Testis (tissue), 3 donors: ENCODE measurements around the gene ARHGAP31. TPM values are rescaled to one million over a fixed set of nuclear protein-coding genes. Genes with fewer than 3 reads are reported as not detected.

ENCODE experiments used
- DNase-seq: peaks from one replicate; pipeline ENCODE4 v3.0.0-alpha.2; 2019
- H3K27ac ChIP-seq, 2 donors: fragments of 200-600 bp; sonication (generic); one replicate each; pipeline ENCODE4 v1.5.1; 2019
- H3K27me3 ChIP-seq: fragments of 200-600 bp; sonication (generic); one replicate; pipeline ENCODE4 v1.5.1; 2019
- H3K36me3 ChIP-seq: fragments of 200-600 bp; sonication (generic); one replicate; pipeline ENCODE4 v1.5.1; 2017; ENCODE audit warnings: low read depth; ENCODE audit errors: missing control alignments
- H3K4me1 ChIP-seq: fragments of 200-600 bp; sonication (generic); one replicate; pipeline ENCODE4 v1.5.1; 2019
- H3K4me3 ChIP-seq, 2 donors: fragments of 200-600 bp; sonication (generic); one replicate each; pipeline ENCODE4 v1.5.1; 2017 to 2019
- H3K9me3 ChIP-seq: fragments of 200-600 bp; sonication (generic); one replicate; pipeline ENCODE4 v1.5.1; 2017
- POLR2A ChIP-seq: fragments of 450-650 bp; IDR thresholded peaks from one replicate; pipeline ENCODE4 v1.6.1; 2017; ENCODE audit warnings: antibody characterized with exemption, mild to moderate bottlenecking, moderate library complexity
- WGBS, 2 donors: methylation state at CpG; one replicate each; pipeline ENCODE4 v1.1.5; 2018; 5-methylcytosine and 5-hydroxymethylcytosine counted together
- intact Hi-C: fragments of 100-400 bp; cut with DNase I; formaldehyde crosslinking; loops from one replicate; pipeline ENCODE4 v1.15.1; 2023; ENCODE audit warnings: low total_unique reads
- polyA plus RNA-seq: library from polyadenylated mRNA; stranded (reverse); fragments of 350-450 nt; fragmentation: Illumina TruSeq; extraction: RNeasy Lipid Tissue Mini Kit (QIAGEN cat#74804); gene quantifications from one replicate; pipeline ENCODE4 v1.2.3, GENCODE V29; 2014; ENCODE audit warnings: low read depth, low replicate concordance; ENCODE audit not compliant: insufficient read depth
- total RNA-seq, 2 donors: library from RNA; depleted of rRNA; stranded (reverse); fragments of >200 nt; gene quantifications; one replicate each; pipeline ENCODE4 v1.2.3, GENCODE V29; 2016
- TF ChIP-seq, protein P1 (sequence below), 3 experiments: fragments of 450-650 bp in 2 of 3; fragments of 200-600 bp in 1 of 3; sonication (generic) in 1 of 3; IDR thresholded peaks; one replicate each; pipeline ENCODE4 v1.5.1; 2016 to 2019; ENCODE audit warnings: antibody characterized with exemption in 3 of 3, mild to moderate bottlenecking in 2 of 3, moderate library complexity in 1 of 3

The ARHGAP31 gene
- total and polyA plus RNA-seq, 3 donors from 2014 or later, result 5.2 to 6.2 (median 5.6) TPM

DNA sequence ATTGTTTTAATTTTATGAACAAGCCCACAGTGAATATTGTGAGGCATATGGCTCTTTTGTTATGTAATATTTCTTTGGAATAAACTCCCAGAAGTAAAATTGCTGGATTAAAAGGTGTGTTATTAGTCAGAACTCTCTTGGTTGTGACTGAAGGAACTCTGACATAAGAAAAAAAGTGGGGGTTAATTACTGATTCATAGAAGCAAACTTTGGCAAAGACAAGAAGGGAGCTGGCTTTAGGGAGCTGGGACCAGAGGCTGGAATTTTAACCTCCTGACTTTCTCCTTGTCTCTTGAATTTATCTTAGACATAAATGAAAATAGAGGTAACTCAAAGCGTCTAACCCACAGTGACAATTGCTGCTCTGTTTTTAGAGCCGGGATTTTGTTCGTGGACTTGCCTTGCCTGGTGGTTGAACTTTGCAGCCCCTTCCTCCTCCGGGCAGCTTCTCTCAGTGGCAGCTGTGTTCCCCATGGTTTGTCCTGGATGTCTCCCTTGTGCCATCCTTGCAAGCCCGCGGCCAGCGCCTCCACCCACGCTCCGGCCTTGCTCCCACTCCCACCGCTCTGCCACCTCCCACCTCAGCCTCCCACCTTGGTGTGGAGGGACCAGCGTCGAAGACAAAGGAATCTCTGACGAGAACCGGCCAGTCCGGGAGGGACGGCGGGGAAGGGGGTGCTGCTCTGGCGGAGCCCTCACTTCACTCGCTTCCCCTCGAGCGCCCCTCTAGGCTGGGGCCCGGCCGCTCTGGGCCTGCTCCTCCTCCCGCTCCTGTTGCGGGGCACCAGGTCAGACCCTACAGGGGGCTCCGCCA lies 28.0 kb downstream of the ARHGAP31 start:
- intact Hi-C loops, result no loop called here
- no peaks in the 10 kb centered on the region for H3K27me3 ChIP-seq
- DNase-seq, result peak; percentile 68
- peak overlapping the region; percentile 93 to 94 for H3K27ac ChIP-seq
- H3K36me3 ChIP-seq, result no peaks in the 10 kb centered on the region
- H3K4me3 ChIP-seq, result peak overlapping the region; percentile 66 to 67
- peaks cover 3% of the 10 kb centered on the region for H3K4me1 ChIP-seq
- whole genome bisulfite sequencing, 2 donors, result 1% methylated on average over 25 to 26 of the region's 26 CpGs
- H3K9me3 ChIP-seq, result no peaks in the 10 kb centered on the region
- TF ChIP-seq, protein P1, sequence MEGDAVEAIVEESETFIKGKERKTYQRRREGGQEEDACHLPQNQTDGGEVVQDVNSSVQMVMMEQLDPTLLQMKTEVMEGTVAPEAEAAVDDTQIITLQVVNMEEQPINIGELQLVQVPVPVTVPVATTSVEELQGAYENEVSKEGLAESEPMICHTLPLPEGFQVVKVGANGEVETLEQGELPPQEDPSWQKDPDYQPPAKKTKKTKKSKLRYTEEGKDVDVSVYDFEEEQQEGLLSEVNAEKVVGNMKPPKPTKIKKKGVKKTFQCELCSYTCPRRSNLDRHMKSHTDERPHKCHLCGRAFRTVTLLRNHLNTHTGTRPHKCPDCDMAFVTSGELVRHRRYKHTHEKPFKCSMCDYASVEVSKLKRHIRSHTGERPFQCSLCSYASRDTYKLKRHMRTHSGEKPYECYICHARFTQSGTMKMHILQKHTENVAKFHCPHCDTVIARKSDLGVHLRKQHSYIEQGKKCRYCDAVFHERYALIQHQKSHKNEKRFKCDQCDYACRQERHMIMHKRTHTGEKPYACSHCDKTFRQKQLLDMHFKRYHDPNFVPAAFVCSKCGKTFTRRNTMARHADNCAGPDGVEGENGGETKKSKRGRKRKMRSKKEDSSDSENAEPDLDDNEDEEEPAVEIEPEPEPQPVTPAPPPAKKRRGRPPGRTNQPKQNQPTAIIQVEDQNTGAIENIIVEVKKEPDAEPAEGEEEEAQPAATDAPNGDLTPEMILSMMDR (IDR thresholded peaks at IDR 0.05), result no peak
- no peak for TF ChIP-seq POLR2A

DNA sequence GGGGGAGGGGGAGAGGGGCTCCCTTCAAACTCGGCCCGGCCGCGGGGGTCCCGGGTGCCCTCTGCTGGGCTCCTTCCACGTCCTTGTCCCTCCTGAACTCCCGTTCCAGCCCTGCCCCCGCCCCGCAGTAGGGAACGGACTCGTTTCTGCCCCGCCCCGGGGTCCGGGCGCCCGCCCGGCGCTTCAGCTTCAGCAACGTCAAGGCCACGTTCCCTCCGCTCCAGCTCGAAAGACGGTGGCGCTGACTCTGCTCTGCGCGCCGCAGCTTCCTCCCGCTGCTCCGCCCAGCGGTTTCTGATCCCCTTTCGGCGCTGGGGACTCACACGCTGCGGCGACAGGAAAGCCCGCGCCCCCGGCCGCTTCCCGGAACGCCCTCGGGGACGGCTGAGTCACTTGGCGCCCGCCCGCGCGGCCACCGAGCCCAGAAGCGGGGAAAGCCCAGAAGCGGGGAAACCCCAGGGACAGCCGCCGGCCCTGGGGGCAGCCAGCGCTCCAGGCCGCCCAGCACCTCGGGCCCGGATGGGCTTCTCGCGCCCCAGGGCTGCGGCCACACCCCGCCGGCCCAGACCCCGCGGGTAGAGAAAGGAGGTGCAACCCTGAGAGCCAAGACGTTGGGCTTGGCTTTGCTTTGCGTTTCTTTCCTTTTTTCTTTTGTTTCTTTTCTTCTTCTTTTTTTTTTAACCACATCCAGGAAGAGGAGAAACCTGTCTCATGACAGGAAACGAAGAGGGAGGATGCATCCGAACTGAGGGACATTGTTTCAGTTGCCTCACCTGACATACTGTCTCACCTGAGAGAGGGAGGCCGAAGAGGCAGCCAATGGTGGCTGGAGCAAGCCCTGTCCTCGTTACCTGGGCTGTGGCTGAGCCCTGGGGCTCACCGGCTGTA lies 28.9 kb downstream of the ARHGAP31 start:
- Histone ChIP-seq H3K9me3 (no peaks in the 10 kb centered on the region), H3K4me3 (peak overlapping the region; percentile 66 to 67), H3K27ac (peak overlapping the region; percentile 93 to 94), H3K36me3 (no peaks in the 10 kb centered on the region), H3K27me3 (no peaks in the 10 kb centered on the region), H3K4me1 (peaks cover 3% of the 10 kb centered on the region)
- WGBS, 2 donors, result 3 to 15% methylated on average over 7 to 71 of the region's 71 CpGs
- peak; percentile 81 for DNase-seq
- no peak for TF ChIP-seq POLR2A
- TF ChIP-seq, protein P1 (IDR thresholded peaks at IDR 0.05), result no peak
- intact Hi-C loops, result no loop called here

DNA sequence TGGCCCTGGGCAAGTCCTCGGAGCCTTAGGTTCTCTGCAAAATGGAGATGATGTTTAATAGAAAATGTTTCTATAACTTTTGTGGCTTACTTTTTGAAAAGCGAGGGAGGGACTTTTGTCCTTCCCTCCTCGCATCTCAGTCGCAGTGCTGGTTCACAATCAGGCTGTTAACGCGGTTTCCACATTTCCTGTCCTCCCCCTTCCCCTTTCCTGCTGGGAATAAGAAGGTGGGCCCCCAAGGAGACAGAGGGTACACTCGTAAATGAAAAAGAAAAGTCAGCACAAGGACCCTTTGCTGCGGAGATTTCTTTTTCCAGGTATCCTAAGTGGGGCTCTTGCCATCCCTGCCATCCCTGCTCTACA lies 29.5 kb downstream of the ARHGAP31 start:
- Histone ChIP-seq H3K4me1 (peaks cover 3% of the 10 kb centered on the region), H3K4me3 (peak overlapping the region; percentile 66 to 67), H3K9me3 (no peaks in the 10 kb centered on the region), H3K27ac (peak overlapping the region; percentile 93 to 94), H3K27me3 (no peaks in the 10 kb centered on the region), H3K36me3 (no peaks in the 10 kb centered on the region)
- WGBS, 2 donors, result 40 to 70% methylated on average over 8 of the region's 8 CpGs
- DNase-seq, result no peak
- TF ChIP-seq, protein P1 (IDR thresholded peaks at IDR 0.05), result no peak
- TF ChIP-seq POLR2A, result no peak
- intact Hi-C loops, result no loop called here

DNA sequence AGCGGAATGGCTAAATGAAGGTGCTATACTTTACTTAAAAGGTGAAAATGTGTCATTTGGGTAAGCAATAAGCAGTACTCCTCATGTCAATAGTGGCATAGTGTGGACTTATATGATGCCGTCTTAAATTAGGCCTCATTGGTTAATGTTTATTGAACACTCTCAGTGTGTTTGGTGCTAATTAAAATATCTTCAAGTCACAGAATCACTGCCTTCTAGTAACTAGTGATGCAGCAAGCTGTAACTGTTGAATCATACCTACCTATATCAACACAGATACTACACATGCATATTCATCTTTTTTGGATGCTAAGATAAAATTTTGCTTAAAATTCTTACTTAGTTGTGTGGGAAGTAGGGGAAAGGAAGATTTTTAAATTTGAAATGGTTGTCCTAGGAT lies 30.7 kb downstream of the ARHGAP31 start:
- TF ChIP-seq, protein P1 (IDR thresholded peaks at IDR 0.05), result no peak
- no peak for TF ChIP-seq POLR2A
- intact Hi-C loops, result no loop called here
- 81 to 96% methylated on average over 2 of the region's 2 CpGs for WGBS, 2 donors

More for the DNA sequence above, 30.7 kb downstream of the ARHGAP31 start:
- no peak for DNase-seq
- Histone ChIP-seq H3K27ac (no peak overlapping the region), H3K4me1 (peaks cover 3% of the 10 kb centered on the region), H3K4me3 (no peak overlapping the region), H3K36me3 (no peaks in the 10 kb centered on the region), H3K9me3 (no peaks in the 10 kb centered on the region), H3K27me3 (no peaks in the 10 kb centered on the region)
